Effector CD8-positive, alpha-beta T cell (primary cell): ENCODE results near the gene CCN6.

ENCODE experiments used
- DNase-seq: peaks from one replicate; lab custom pipeline; 2025; lab: John Stamatoyannopoulos, UW
- total RNA-seq, 4 experiments: gene quantifications; one replicate each; lab custom pipeline; 2026; lab: John Stamatoyannopoulos, UW

The CCN6 gene
- 0 to 0.19 (median 0) reads per million in 4 experiments for total RNA-seq

GRCh38 chr6:112054001-112054400 is at the start of gene CCN6:
TSS of gene CCN6 (plus strand) at chr6:112054104. CDS start at chr6:112054358, 254 bp downstream.
- no peak for DNase-seq

- no peak for DNase-seq
These were observed 49.5 kb upstream of the CCN6 start for GRCh38 chr6:112004201-112005012.

- no peak for DNase-seq
These were observed 48.9 kb upstream of the CCN6 start for GRCh38 chr6:112005013-112005371.

- no peak for DNase-seq
These were observed 46.6 kb upstream of the CCN6 start for GRCh38 chr6:112007254-112007653.

GRCh38 chr6:112007805-112008204 is 46.1 kb upstream of the CCN6 start:
- no peak for DNase-seq

- DNase-seq: no peak
These were observed 45.4 kb upstream of the CCN6 start for GRCh38 chr6:112008482-112008881.

GRCh38 chr6:112010328-112010727 is 43.6 kb upstream of the CCN6 start:
- no peak for DNase-seq

GRCh38 chr6:112013051-112013450 is 40.9 kb upstream of the CCN6 start:
- DNase-seq: no peak

GRCh38 chr6:112014483-112014882 is 39.4 kb upstream of the CCN6 start:
- no peak for DNase-seq

- DNase-seq: no peak
These were observed 38.2 kb upstream of the CCN6 start for GRCh38 chr6:112015725-112016124.

- no peak for DNase-seq
These were observed 37.6 kb upstream of the CCN6 start for GRCh38 chr6:112016320-112016719.

- no peak for DNase-seq
These were observed 36.7 kb upstream of the CCN6 start for GRCh38 chr6:112017169-112017568.

GRCh38 chr6:112017760-112018537 is 36.0 kb upstream of the CCN6 start:
- no peak for DNase-seq

GRCh38 chr6:112018619-112019416 is 35.1 kb upstream of the CCN6 start:
- DNase-seq: no peak

- DNase-seq: no peak
These were observed 34.3 kb upstream of the CCN6 start for GRCh38 chr6:112019589-112019988.

GRCh38 chr6:112021691-112022310 is 32.1 kb upstream of the CCN6 start:
- no peak for DNase-seq

- no peak for DNase-seq
These were observed 31.2 kb upstream of the CCN6 start for GRCh38 chr6:112022749-112023148.

GRCh38 chr6:112024464-112024863 is 29.4 kb upstream of the CCN6 start:
- no peak for DNase-seq

GRCh38 chr6:112026933-112027332 is 27.0 kb upstream of the CCN6 start:
- DNase-seq: no peak

- no peak for DNase-seq
These were observed 25.8 kb upstream of the CCN6 start for GRCh38 chr6:112027942-112028674.
